Mammary epithelial cell (primary cell): Measurements from ENCODE around the gene PRR30.

ENCODE experiments used
- EZH2 ChIP-seq: IDR thresholded peaks from 2 replicates; pipeline ENCODE4 v1.6.1; 2012; ENCODE audit warnings: low read length, inconsistent platforms, borderline replicate concordance
- TF ChIP-seq, protein P1 (sequence below), 2 donors: IDR thresholded peaks in 1 of 2; conservative IDR thresholded peaks in 1 of 2; 2 replicates each; pipeline ENCODE4 v1.5.1; 2011 to 2012; ENCODE audit warnings: inconsistent platforms in 2 of 2, low read length in 2 of 2, mild to moderate bottlenecking in 2 of 2, control low read depth in 1 of 2, low read depth in 1 of 2; ENCODE audit not compliant: insufficient read depth in 1 of 2; ENCODE audit errors: extremely low read depth in 1 of 2

DNA sequence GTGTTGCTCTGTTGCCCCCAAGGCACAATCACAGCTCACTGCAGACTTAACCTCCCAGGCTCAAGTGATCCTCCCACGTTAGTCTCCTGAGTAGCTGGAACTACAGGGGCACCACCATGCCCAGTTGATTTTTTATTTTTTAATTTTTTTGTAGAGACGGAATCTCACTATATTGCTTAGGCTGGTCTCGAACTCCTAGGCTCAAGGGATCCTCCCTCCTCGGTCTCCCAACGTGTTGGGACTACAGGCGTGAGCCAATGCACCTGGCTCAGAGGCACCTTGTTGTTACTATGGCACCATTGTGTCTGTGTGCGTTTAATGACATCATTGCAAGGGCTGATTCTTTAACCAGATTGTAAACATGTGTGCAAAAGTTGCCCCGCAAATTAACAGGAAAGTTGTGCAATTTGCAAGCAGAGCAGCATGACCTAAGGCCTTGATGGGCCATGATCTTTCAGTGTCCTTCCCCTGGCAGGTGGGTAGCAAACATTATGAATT lies 32.2 kb upstream of the PRR30 start:
- TF ChIP-seq, protein P1, sequence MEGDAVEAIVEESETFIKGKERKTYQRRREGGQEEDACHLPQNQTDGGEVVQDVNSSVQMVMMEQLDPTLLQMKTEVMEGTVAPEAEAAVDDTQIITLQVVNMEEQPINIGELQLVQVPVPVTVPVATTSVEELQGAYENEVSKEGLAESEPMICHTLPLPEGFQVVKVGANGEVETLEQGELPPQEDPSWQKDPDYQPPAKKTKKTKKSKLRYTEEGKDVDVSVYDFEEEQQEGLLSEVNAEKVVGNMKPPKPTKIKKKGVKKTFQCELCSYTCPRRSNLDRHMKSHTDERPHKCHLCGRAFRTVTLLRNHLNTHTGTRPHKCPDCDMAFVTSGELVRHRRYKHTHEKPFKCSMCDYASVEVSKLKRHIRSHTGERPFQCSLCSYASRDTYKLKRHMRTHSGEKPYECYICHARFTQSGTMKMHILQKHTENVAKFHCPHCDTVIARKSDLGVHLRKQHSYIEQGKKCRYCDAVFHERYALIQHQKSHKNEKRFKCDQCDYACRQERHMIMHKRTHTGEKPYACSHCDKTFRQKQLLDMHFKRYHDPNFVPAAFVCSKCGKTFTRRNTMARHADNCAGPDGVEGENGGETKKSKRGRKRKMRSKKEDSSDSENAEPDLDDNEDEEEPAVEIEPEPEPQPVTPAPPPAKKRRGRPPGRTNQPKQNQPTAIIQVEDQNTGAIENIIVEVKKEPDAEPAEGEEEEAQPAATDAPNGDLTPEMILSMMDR (conservative IDR thresholded peaks at IDR 0.05 in 1 of 2, IDR thresholded peaks at IDR 0.05 in 1 of 2; ENCODE audit: extremely low read depth in 1 of 2, insufficient read depth in 1 of 2, low read depth in 1 of 2, low read length in 2 of 2) = no peak
- no peak for TF ChIP-seq EZH2
